Gastroesophageal sphincter (tissue), 3 donors: ENCODE data around the gene KIRREL3.

Source experiments
- CTCF ChIP-seq, 4 experiments: fragments of 200-600 bp in 2 of 4; fragments of 450-650 bp in 2 of 4; sonication (generic) in 1 of 4; IDR thresholded peaks; one replicate each; pipeline ENCODE4 v1.5.1; 2017 to 2019; ENCODE audit warnings: antibody characterized with exemption in 4 of 4, mild to moderate bottlenecking in 2 of 4, moderate library complexity in 2 of 4
- POLR2A ChIP-seq, 2 donors: fragments of 450-650 bp; IDR thresholded peaks; one replicate each; pipeline ENCODE4 v1.6.1; 2017; ENCODE audit warnings: antibody characterized with exemption in 2 of 2, mild to moderate bottlenecking in 2 of 2, moderate library complexity in 1 of 2
- POLR2AphosphoS5 ChIP-seq: sonication (generic); formaldehyde crosslinking; IDR thresholded peaks from one replicate; pipeline ENCODE4 v1.6.1; 2017; ENCODE audit warnings: antibody characterized with exemption

- no peak for TF ChIP-seq CTCF (IDR thresholded peaks at IDR 0.05)
- no peak for TF ChIP-seq POLR2A (IDR thresholded peaks at IDR 0.05)
- TF ChIP-seq POLR2AphosphoS5, result no peak
Measured at GRCh38 chr11:126904520-126904919, 96.0 kb downstream of the KIRREL3 start.
